NCI-H2196 treated with DMSO at 0.1 percent for 48 hours (cell line): ENCODE data around the gene ZBED6.
"Not testable (repeated sequence)": the region's sequence is repeated elsewhere in the genome, so short reads cannot be mapped to it uniquely, and the experiment has no call there.

Source experiments
- DNase-seq: peaks from one replicate; lab custom pipeline; 2025; ENCODE audit not compliant: unreplicated experiment; lab: John Stamatoyannopoulos, UW

ZBED6 gene

GRCh38 chr1:203795441-203796235 is at the start of gene ZBED6, which contains the start of gene ZC3H11A:
TSS of gene ZBED6 (plus strand) at chr1:203795623. CDS start at chr1:203797523, 1,900 bp downstream.
TSS of gene ZC3H11A (plus strand) at chr1:203795623. CDS start at chr1:203817071, 21,448 bp downstream.
- DNase-seq: peak; percentile 89

- DNase-seq: no peak
These were observed 49.1 kb upstream of the ZBED6 start for GRCh38 chr1:203746281-203746680.

- DNase-seq: no peak
These were observed 44.4 kb upstream of the ZBED6 start for GRCh38 chr1:203751051-203751450.

DNA sequence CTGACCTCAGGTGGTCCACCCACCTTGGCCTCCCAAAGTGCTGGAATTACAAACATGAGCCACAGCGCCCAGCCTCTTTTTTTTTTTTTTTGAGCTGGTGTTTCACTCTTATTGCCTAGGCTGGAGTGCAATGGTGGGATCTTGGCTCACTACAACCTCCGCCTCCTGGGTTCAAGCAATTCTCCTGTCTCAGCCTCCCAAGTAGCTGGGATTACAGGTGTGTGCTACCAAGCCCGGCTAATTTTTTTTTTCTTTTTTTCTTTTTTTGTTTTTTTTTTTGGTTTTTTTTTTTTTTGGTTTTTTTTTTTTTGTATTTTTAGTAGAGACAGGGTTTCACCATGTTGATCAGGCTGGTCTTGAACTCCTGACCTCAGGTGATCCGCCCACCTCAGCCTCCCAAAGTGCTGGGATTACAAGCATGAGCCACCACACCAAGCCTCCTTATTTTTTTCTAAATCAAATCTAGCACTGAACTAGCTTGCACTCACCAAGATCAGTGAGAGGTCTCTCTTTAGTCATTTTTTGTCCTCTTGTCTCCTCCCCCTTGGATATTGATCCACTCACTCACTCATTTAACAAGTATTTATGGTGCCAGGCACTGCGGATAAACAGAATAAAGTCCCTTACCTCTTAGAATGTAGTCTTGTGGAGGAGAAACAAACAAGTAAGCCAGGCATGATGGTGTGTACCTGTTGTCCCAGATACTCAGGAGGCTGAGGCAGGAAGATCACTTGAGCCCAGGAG is 43.6 kb upstream of the ZBED6 start:
- not testable (repeated sequence) for DNase-seq

DNA sequence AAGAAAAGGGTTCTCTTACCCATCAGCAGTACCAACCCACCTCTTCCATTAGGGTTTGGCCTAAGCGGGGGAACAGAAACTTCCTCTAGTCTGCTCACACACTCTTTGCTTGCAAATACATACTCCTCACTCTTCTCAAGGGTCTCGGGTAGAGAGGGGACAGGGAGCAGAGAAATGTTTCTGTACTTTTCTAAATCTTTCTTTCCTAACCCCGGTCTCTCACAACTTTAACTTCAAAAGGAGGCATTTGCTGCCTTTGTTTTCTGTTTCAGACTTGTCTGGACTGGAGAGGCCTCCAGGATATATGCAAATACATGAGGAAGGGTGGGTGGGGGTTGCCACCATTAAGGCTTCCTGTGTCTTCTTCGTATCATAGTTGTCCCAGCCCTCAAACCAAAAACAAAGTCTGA is 41.0 kb upstream of the ZBED6 start:
- no peak for DNase-seq

GRCh38 chr1:203756036-203756435 is 39.4 kb upstream of the ZBED6 start:
- DNase-seq: no peak

DNA sequence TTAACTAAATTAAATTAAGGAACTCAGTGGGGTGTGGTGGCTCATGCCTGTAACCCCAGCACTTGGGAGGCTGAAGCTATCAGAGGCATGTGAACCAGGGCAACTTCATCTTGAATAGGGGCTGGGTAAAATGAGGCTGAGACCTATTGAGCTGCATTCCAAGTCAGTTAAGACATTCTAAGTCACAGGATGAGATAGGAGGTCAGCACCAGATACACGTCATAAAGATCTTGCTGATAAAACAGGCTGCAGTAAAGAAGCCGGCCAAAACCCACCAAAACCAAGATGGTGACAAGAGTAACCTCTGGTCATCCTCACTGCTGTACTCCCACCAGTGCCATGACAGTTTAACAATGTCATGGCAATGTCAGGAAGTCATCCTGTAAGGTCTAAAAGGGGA is 36.7 kb upstream of the ZBED6 start:
- DNase-seq: not testable (repeated sequence)

DNA sequence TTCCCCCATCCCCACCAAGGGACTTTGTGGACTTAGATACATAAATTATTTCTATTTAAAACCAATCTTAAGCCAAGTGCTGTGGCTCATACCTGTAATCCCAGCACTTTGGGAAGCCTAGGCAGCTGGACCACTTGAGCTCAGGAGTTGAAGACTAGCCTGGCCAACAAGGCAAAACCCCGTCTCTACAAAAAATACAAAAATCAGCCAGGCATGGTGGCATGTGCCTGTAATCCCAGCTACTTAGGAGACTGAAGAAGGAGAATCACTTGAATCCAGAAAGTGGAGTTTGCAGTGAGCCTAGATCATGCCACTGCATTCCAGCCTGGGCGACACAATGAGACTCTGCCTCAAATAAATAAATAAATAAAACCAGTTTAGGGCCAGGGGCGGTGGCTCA is 34.9 kb upstream of the ZBED6 start:
- no peak for DNase-seq

GRCh38 chr1:203761958-203762357 is 33.5 kb upstream of the ZBED6 start:
- not testable (repeated sequence) for DNase-seq

DNA sequence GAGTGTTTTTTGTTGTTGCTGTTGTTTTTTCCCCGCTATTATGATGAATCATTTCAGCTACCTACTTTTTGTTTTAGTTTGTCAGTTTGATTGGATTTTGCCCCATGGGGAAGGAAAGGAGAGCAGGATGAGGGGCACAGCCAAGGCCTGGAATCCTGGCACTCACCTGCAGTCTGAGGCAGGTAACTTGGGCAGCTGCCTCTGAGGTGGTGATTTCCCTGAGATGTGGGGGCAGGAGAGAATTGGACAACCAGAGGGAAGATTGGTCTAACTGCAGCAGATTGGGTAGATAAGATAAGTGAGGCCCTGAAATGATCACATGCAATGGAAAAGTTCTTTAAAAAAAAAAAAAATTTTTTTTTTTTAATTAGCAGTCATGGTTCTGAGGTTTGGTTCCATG is 31.9 kb upstream of the ZBED6 start:
- no peak for DNase-seq

GRCh38 chr1:203764105-203765028 is 31.1 kb upstream of the ZBED6 start:
- no peak for DNase-seq

DNA sequence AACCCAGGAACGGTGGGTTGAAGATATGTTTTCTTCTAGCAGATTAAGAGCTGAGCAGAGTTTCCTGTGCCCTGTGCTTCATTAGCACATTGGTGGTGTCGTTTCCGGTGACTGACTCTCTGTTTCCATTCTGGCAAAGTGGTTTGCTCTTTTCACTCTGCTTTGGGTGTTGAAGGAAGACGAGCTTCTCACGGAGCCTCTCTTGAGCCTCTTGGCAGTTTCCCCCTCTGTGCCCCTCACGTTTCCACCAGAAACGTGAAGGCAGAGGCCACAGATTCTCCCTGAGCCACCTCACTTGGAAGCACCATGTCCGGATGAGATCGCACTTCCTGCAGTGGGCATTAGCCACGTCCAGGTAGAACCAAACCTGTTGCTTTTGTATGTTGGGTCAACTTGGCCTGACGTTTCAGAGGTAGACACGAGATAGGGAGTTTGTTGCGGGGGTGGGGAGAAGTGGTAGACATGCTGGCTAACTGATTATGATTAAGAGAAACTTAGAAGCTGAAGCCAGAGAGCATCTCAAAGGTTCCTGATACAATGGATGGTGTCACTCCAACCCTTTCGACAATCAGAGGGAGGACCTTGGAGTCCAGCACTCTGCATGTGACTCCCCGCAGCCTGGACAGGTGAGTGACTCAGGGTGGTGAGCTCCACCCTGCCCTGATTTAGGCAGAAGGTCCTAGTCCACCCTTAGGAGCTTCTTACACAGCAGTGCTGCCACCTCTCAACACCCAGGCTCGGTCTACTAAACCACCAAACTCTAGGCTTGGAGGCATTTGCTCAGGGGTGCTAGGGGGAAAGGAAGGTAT is 30.2 kb upstream of the ZBED6 start, which contains the start of gene LAX1:
Gene LAX1 (plus strand): TSS at position 155 of the 809 bp plus-strand sequence. CDS start 383 bp downstream, at position 538.
- DNase-seq: no peak

DNA sequence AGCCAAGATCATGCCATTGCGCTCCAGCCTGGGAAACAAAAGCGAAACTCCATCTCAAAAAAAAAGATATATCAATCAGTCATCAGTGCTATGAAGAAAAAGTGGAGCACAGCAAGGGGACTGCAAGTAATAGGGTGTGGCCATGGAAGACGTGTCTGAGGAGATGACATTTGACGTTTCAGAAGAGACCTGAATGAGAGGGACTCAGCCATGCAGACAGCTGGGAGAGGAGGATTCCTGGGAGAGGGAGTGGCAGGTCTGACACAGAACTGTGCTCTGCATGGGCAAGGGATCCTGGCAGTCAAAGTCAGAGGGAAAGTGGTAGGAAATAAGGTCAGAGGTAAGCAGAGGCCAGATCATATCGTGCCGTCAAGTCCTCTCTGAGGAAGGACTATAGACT is 27.2 kb upstream of the ZBED6 start:
- no peak for DNase-seq

DNA sequence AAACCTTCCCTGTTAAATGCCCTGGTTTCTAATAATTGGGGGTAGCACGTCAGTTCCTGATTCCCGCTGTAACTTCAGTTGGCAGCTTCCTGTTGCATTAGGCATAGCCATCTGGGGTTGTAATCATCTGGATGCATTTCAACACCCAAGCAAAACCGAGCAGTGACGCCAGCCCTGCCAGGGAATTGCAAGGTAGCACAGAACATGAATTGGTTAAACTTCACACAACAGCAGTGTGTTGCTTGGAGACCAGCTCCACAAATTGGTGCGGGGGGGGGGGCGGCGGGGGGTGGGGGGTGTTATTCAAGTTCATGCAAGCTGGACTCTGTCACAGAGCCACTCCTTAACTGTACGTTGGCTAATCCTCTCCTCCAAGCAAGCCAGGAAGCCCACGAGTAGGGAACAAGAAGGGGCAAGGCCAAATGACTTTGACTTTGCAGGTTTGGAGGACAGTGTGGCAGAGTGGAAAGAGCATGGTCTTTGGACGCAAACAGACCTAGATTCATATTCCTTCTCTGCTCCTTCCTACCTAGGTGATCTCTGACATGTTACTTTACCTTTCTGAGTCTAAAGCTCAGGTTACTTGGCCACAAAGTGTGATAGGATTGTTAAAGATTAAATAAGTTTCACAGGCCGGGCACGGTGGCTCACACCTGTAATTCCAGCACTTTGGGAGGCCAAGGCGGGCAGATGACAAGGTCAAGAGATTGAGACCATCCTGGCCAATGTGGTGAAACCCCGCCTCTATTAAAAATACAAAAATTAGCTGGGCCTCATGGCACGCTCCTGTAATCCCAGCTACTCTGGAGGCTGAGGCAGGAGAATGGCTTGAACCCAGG is 25.7 kb upstream of the ZBED6 start:
- peak; percentile 79 for DNase-seq

- DNase-seq: no peak
These were observed 23.5 kb upstream of the ZBED6 start for GRCh38 chr1:203771901-203772301.

DNA sequence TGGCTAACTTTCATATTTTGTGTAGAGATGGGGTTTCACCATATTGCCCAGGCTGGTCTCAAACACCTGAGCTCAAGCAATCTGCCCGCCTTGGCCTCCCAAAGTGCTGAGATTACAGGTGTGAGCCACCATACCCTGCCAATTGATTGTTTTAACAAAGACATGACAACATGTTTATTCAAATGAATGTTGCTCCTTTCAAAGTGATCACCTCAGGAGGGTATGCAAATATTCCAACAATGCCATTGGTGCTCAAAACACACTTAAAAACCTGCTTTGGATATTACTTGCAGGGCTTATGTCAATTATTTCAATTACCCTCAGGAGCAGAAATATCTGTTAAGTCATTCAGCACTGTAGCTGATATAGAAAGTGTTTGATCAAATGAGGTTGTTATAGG is 22.6 kb upstream of the ZBED6 start:
- no peak for DNase-seq

DNA sequence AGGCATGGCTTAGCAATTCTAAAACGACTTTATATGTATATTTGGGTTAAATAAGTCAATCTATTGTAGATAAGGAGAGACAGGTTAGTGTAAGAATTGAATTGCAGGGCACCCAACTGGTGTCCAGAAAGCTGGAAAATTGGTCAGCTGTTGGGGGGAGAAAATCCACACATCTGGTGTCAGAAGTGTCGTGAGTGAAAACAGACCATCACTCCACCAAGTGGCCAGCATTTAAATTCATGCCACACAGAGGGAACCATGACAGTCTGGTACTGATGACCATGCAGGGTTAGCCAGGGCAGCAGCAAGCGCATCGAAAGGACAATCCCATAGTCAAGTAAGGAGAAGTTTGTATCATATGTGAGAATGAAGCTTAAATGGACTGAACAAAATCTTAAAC is 18.8 kb upstream of the ZBED6 start:
- DNase-seq: no peak

- DNase-seq: no peak
These were observed 17.8 kb upstream of the ZBED6 start for GRCh38 chr1:203777596-203777995.

DNA sequence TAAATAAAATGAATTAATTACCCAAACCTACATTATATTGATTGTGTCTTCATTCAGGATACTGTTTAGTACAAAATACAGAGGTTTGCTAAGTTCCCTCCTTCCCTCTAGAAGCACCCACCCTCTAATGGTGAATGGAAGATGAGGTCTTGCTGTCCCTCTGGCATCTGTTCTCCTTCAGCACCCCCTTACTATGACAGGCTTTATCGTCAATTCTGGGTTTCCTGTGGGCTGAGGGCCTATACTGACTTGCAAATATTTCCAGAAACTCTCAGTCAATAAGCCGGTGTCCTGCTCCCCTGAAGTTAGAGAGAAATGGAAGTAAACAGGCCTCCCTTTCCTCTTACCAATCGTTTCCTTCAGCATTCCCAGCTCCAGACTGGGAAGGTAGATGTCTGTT is 17.3 kb upstream of the ZBED6 start:
- DNase-seq: no peak
